Anterior cingulate cortex (tissue), 58 donors: ENCODE results near the gene UBE2M.
"Not testable (repeated sequence)": the region's sequence is repeated elsewhere in the genome, so short reads cannot be mapped to it uniquely, and the experiment has no call there.

Experiments
- DNase-seq, 58 donors: peaks; one replicate each; lab custom pipeline; 2025; lab: John Stamatoyannopoulos, UW

The UBE2M gene

DNA sequence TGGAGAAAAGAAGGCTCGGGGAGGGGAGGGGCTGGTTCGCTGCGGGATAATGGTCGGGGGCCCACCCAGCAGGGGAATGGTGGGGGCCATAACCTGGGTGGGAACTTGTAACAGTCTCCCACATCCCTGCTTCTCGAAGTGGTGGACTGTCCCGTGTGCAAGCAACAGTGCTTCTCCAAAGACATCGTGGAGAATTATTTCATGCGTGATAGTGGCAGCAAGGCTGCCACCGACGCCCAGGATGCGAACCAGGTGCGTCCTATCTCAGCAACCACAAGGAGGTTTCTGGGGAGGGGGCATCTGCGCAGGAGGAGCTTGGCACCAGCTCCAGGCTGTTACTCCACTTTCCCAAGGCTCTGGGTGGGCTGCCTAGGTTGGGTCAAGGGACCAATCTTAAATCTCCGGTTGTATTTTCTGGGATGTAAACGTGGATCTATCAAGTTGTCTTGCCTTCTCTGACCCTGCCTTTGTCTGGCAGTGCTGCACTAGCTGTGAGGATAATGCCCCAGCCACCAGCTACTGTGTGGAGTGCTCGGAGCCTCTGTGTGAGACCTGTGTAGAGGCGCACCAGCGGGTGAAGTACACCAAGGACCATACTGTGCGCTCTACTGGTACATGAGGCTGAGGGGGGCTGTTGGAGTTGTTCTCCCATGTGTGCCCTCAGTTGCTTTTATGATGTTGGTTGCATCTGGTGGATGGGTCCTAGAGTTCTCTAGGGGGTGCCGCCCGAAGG, 13.0 kb downstream of the UBE2M start:
- DNase-seq: no peak

GRCh38 chr19:58544591-58545285, 13.7 kb downstream of the UBE2M start:
- no peak for DNase-seq

GRCh38 chr19:58543826-58544590, 14.4 kb downstream of the UBE2M start, which contains the start of gene TRIM28:
TRIM28 (plus strand) TSS chr19:58544064; CDS start chr19:58544758, 694 bp downstream.
- no peak for DNase-seq

DNA sequence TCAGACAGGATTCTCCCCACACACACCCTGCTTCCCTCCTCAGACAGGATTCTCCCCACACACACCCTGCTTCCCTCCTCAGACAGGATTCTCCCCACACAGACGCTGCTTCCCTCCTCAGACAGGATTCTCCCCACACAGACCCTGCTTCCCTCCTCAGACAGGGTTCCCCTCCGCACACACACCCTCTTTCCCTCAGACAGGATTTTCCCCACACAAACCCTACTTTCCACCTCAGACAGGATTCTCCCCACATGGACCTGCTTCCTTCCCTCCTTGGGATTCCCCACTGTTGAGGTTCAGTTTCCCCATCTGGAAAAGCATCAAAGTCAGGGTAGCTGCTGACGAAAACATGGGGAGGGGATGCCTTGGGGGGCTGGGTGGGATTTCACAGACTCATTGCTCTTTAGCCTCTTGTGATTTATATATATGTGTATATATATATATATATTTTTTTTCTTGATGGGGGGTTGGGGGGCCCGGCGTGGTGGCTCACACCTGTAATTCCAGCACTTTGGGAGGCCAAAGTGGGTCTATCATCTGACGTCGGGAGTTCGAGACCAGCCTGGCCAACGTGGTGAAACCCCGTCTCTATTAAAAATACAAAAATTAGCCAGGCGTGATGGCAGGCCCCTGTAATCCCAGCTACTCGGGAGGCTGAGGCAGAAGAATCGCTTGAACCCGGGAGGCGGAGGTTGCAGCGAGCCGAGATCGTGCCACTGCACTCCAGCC, 15.6 kb downstream of the UBE2M start:
- DNase-seq: not testable (repeated sequence)

DNA sequence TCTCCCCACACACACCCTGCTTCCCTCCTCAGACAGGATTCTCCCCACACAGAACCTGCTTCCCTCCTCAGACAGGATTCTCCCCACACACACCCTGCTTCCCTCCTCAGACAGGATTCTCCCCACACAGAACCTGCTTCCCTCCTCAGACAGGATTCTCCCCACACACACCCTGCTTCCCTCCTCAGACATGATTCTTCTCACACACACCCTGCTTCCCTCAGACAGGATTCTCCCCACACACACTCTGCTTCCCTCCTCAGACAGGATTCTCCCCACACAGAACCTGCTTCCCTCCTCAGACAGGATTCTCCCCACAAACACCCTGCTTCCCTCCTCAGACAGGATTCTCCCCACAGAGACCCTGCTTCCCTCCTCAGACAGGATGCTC, 19.2 kb downstream of the UBE2M start:
- not testable (repeated sequence) for DNase-seq

- peak in 1 of 58 donors; percentile 18 for DNase-seq
Measured at GRCh38 chr19:58538257-58539168, 19.9 kb downstream of the UBE2M start.

GRCh38 chr19:58536852-58537798, 21.3 kb downstream of the UBE2M start:
- DNase-seq: no peak

DNA sequence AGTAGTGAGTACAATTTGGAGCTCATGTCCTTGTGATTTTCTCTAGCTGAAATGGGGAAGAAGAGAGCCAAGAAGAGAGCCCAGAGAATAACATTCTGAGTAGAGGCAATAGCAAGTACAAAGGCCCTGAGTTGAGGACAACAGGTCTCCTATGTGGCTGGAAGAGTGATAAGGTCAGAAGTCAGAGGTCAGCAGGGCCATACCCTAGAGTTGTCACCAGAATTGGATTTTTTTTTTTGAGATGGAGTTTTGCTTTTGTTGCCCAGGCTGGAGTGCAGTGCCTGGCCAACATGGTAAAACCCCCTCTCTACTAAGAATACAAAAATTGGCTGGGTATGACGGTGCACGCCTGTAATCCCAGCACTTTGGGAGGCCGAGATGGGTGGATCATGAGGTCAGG, 22.6 kb downstream of the UBE2M start:
- no peak for DNase-seq

DNA sequence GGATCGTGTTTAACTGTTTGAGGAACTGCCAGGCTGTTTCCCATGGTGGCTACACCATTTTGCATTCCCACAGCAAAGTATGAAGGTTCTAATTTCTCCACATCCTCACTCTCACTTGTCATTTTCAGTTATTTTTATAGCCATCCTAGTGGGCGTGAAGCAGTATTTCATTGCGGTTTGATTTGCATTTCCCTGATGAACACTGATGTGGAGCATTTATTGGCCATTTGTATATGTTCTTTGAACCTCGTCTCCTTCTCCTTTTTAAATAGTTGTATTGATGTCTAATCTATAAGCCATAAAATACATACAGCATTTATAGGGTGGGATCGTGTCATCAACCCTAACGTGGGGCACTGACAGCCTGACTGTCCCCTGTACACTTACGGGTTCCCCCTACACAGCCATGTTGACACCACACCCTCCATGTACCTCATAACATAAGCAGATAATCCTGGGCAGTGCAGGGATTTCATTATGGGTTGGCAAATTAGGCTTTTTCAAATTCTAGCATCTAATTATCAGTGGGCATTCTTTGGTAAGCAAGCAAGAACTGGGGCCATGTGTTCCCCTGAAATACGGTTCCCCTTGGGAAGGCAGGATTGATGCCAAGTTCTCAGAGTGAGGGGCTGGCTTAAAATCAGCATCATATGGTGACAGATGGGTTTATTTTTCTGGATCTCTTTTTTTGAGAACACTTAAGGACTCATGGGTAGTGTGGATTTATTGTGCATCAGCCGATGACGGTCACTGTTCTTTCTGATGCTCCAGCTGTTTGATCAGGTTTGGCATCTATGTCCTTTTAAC, 27.2 kb downstream of the UBE2M start:
- DNase-seq: no peak

DNA sequence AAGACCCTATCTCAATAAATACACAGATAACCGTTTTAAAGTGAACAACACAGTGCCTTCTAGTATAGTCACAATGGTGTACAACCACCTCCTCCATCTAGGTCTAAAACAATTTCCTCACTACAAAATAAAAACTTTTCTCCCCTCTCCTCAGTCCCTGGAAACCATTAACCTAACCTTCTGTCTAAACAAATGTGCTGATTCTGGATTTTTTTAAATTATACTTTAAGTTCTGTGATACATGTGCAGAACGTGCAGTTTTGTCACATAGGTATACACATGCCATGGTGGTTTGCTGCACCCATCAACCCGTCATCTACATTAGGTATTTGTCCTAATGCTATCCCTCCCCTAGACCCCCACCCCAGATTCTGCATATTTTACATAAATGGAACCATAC, 29.0 kb downstream of the UBE2M start:
- no peak for DNase-seq

GRCh38 chr19:58522709-58523108, 35.7 kb downstream of the UBE2M start:
- no peak for DNase-seq

- DNase-seq: no peak
Measured at GRCh38 chr19:58521651-58522050, 36.8 kb downstream of the UBE2M start.

- no peak for DNase-seq
Measured at GRCh38 chr19:58520257-58520599, 38.2 kb downstream of the UBE2M start.

GRCh38 chr19:58519355-58520256, 38.8 kb downstream of the UBE2M start, which contains the start of gene ZBTB45:
ZBTB45 (minus strand) TSS chr19:58519810; CDS start chr19:58517673, 2,137 bp downstream.
- peak; percentile 52 to 96 (median 91) for DNase-seq

DNA sequence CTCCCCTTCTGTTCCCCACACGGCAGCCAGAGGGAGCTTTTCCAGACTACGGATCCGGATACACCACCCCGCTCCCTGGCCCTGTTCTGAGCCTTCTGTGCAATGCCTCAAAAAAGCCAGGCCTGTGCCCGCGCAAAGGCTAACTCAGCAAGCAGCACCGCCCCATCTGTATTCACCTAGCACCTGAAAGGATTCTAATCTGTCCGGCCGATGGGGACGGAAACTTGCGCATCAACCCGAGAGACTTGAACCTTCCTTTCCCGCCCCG, 39.4 kb downstream of the UBE2M start:
- DNase-seq: peak in 44 of 58 donors; percentile 10 to 68 (median 48)

DNA sequence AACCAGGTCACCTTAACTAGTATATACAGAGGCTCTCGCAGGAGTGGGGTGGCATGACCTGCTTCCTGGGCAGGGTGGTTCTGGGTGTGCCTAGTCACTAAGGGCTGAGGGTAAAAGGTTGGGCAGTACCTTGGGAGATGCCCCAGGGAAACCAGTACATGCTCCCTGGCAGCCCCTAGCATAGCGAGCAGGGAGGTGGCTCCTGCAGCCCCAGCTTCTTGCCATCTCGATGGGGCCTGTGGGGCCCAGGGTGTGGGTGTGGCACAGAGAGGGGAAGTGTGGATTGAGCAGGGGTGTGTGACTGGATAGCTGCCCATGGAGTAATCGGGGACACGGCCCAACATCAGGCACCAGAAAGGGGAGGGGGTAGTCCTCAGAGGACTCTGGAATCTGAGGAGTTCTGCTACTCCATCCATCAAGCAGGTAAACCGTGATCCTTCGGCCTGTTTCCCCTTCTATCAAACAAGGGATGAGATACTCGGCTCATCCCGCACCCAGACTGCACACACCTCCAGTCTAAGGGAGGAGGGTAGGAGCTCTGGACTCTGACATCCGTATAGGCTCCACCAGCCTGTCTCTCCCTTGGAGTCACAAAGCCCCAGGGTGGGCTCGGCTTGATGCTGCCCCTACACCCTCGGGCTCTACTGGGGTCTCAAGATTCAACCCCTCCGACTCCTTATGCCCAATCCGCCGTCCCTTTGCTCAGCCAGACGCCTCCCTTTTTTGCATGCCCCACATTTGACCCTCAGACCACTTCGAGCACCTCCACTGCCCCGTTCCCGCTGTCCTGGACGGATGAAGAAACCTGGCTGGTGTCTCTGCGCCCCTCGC, 39.9 kb downstream of the UBE2M start:
- DNase-seq: no peak
